ENCODE measurements around the gene NAB1. TPM values are rescaled to one million over a fixed set of nuclear protein-coding genes. Genes with fewer than 3 reads are reported as not detected.

The NAB1 gene
- total RNA-seq, 1 experiment from 2014 or later: 36.9 TPM

DNA sequence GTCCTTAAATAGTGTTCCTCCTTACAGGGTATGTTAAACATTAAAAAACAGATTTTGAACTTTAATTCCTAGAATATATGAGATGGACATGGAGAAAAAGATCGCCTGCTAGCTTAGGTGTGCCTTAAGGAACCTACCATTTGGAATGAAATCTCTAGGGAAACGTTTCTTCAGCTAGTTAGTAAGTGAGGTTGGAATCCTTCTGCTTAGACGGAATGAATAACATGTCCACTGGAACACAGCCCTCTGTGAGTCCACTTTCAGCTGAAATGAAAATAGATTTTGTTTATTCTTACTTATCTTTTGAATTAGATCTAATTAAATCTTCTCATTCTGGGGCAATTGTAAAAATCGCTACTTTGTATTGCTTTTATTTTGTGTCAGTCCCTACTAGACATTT lies 28.4 kb downstream of the NAB1 start:
- Histone ChIP-seq H4K8ac (replicated peaks; ENCODE audit: insufficient read length, low read depth, low read length) (no peak overlapping the region), H3K4me1 (ENCODE audit: insufficient read depth, low read length) (peaks cover 13% of the 10 kb centered on the region; the same call in 1 of the 2 replicates), H3K27ac (ENCODE audit: insufficient read length, low read depth, low read length) (no peak overlapping the region), H3K23ac (ENCODE audit: insufficient read length, low read depth, low read length) (no peak overlapping the region), H3K4me2 (ENCODE audit: insufficient read depth, insufficient read length, low read length) (no peak overlapping the region), H2BK120ac (ENCODE audit: low read depth, low read length, poor library complexity, severe bottlenecking) (no peak overlapping the region), H4K91ac (ENCODE audit: insufficient read length, low read depth, low read length) (no peak overlapping the region), H3K79me1 (ENCODE audit: insufficient read depth, low read depth, low read length, poor library complexity, severe bottlenecking) (no peaks in the 10 kb centered on the region), H3K4ac (ENCODE audit: low read depth, low read length) (no peak overlapping the region), H4K20me1 (ENCODE audit: control insufficient read depth, insufficient read depth, insufficient read length) (no peaks in the 10 kb centered on the region), H3K79me2 (ENCODE audit: insufficient read depth, low read length) (no peaks in the 10 kb centered on the region), H3K18ac (ENCODE audit: insufficient read length, low read depth, low read length) (no peak overlapping the region), H4K5ac (ENCODE audit: insufficient read length, low read depth, low read length) (no peak overlapping the region), H3K23me2 (ENCODE audit: insufficient read length, low read depth, low read length, poor library complexity, severe bottlenecking) (no peaks in the 10 kb centered on the region), H3K9me3 (ENCODE audit: control insufficient read depth, low read depth, low read length) (no peaks in the 10 kb centered on the region), H2BK12ac (ENCODE audit: insufficient read length, low read depth, low read length) (no peak overlapping the region), H2BK5ac (ENCODE audit: insufficient read length, low read length) (no peak overlapping the region), H2AK5ac (ENCODE audit: insufficient read length, low read length) (no peak overlapping the region), H3K14ac (ENCODE audit: insufficient read depth, low read length) (no peak overlapping the region), H3K9ac (ENCODE audit: extremely low read depth, insufficient read length, low read length) (no peak overlapping the region), H2AFZ (ENCODE audit: low read length) (no peak overlapping the region), H3T11ph (ENCODE audit: low read length) (no peak overlapping the region), H3K27me3 (ENCODE audit: insufficient read depth, low read length) (no peaks in the 10 kb centered on the region), H3K56ac (ENCODE audit: insufficient read length, low read depth, low read length) (no peak overlapping the region), H2BK20ac (ENCODE audit: low read depth, low read length, poor library complexity, severe bottlenecking) (no peak overlapping the region), H2BK15ac (ENCODE audit: low read depth, low read length) (no peak overlapping the region)
- no peak overlapping the region for H3K4me3 Mint-ChIP-seq
- peak overlapping the region in 1 of 3 experiments; percentile 12; a peak in 1 of 7 replicates for H3K27ac Mint-ChIP-seq
- no peak for DNase-seq
- WGBS (ENCODE audit: extremely low coverage, insufficient read length, low lambda C conversion rate): no CpG with 5 or more reads among the region's 4 CpGs
- peaks cover 0 to 18% (median 11%) of the 10 kb centered on the region in 3 experiments; a peak in 5 of 7 replicates for H3K36me3 Mint-ChIP-seq (ENCODE audit: insufficient read depth in 1 of 3, low read depth in 3 of 3)
- H3K4me1 Mint-ChIP-seq: peaks cover 45 to 46% of the 10 kb centered on the region in 2 experiments
- H3K9me3 Mint-ChIP-seq: no peaks in the 10 kb centered on the region
- H3K27me3 Mint-ChIP-seq (ENCODE audit: low read depth): no peaks in the 10 kb centered on the region
- TF ChIP-seq, protein P1, sequence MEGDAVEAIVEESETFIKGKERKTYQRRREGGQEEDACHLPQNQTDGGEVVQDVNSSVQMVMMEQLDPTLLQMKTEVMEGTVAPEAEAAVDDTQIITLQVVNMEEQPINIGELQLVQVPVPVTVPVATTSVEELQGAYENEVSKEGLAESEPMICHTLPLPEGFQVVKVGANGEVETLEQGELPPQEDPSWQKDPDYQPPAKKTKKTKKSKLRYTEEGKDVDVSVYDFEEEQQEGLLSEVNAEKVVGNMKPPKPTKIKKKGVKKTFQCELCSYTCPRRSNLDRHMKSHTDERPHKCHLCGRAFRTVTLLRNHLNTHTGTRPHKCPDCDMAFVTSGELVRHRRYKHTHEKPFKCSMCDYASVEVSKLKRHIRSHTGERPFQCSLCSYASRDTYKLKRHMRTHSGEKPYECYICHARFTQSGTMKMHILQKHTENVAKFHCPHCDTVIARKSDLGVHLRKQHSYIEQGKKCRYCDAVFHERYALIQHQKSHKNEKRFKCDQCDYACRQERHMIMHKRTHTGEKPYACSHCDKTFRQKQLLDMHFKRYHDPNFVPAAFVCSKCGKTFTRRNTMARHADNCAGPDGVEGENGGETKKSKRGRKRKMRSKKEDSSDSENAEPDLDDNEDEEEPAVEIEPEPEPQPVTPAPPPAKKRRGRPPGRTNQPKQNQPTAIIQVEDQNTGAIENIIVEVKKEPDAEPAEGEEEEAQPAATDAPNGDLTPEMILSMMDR (conservative IDR thresholded peaks at IDR 0.05): no peak
